Epithelial cell of esophagus (primary cell): ENCODE measurements around the gene FCSK.

Experiments
- DNase-seq: peaks from one replicate; pipeline ENCODE4 v3.0.0; 2010; ENCODE audit warnings: low read depth
- H3K4me3 ChIP-seq: 2 replicates; pipeline ENCODE4 v1.5.1; 2011; ENCODE audit warnings: mild to moderate bottlenecking, low read length, control low read depth
- CTCF ChIP-seq: IDR thresholded peaks from 2 replicates; pipeline ENCODE4 v1.5.1; 2011; ENCODE audit warnings: low read depth, mild to moderate bottlenecking, low read length, control low read depth, inconsistent platforms; ENCODE audit not compliant: insufficient read depth; ENCODE audit errors: missing control alignments

The FCSK gene

GRCh38 chr16:70422543-70422942 is 31.9 kb upstream of the FCSK start:
- DNase-seq, result no peak
- H3K4me3 ChIP-seq, result no peak overlapping the region
- no peak for TF ChIP-seq CTCF

DNA sequence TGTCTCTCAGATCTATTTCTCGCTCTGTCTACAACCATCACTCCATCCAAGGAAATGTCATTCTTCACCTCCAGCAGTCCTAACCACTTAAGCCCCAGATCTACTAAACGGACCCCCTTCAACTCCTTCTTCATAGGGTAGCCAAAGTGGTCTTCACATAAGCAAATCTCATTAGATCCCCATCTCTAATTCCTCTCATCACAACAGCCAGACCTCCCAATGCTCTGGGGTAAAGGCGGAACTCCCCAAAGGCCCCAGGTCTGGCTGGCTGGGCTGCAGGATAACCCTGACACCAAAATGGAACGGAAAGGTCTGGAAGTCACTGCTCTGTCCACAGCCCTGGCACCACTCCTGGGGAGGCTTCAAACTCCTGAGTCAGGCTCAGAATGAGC is 26.6 kb upstream of the FCSK start:
- H3K4me3 ChIP-seq, result no peak overlapping the region
- no peak for TF ChIP-seq CTCF
- DNase-seq, result no peak

GRCh38 chr16:70428178-70428998 is 26.0 kb upstream of the FCSK start:
- H3K4me3 ChIP-seq, result no peak overlapping the region
- no peak for TF ChIP-seq CTCF
- DNase-seq, result peak; percentile 84

DNA sequence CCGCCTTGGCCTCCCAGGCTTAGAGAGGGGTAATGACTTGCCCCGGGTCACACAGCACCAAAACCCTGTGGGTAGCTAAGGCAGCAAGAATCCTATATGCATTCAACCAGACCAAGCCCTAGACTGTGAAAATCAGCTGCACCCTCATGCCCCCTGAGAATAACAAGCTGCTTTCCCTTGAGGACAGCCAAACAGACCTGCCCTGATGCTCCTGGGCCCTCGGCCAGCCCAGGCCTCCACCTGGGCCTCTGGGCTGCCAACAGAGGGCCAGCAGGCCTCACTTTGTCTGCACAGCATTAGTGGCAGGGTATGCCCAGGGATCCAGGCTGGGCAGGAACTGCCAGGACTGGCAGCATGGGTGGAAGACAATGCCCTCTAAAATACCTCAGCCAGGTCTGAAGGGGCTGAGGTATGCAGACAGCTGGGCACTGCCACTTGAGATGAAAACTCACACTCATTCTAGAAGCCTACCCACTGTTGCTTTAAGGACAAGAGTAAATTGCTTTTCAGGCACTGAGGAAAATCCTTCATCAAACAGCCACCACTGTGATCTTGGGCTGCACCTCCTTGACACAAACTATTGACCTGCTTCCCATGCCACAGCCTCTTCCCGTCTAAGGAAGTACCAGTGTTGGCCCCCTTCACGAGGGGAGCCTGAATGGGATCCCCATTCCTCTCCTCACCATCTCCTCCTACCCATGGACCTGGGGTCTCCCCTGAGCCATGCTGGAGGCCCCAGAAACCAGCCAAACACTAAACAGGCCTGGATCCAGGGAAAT is 24.3 kb upstream of the FCSK start:
- TF ChIP-seq CTCF, result no peak
- no peak for DNase-seq
- no peak overlapping the region for H3K4me3 ChIP-seq

- no peak overlapping the region for H3K4me3 ChIP-seq
- TF ChIP-seq CTCF, result no peak
- DNase-seq, result peak; percentile 30
Observed at GRCh38 chr16:70430667-70431536, 23.5 kb upstream of the FCSK start.

DNA sequence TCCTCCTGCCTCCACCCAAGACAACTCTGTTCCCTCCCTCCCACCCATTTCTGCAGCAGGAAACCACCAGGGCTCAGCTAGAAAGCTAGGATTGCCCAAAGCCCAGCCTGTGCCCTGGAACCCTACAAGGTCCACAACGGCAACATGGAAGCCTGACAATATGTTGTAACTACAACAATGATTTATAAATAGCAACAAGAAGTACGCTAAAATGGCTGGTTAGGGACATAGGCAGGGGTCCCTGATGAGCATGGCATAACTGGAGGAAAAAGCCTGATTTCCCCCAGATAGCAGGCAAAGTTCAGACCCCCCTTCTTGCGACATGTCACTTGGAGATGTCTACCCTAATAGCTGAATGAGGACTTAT is 22.1 kb upstream of the FCSK start:
- no peak for TF ChIP-seq CTCF
- DNase-seq, result no peak
- H3K4me3 ChIP-seq, result no peak overlapping the region
